GM12878 (cell line): ENCODE data around the gene RAN. TPM values are rescaled to one million over a fixed set of nuclear protein-coding genes. Genes with fewer than 3 reads are reported as not detected.
"Not testable (repeated sequence)": the region's sequence is repeated elsewhere in the genome, so short reads cannot be mapped to it uniquely, and the experiment has no call there.

Source experiments
- ATAC-seq: fragments of 200-7000 bp; cut with Tn5 transposase; 3 replicates; pipeline ENCODE4 v1.9.1; 2020; ENCODE audit warnings: mild to moderate bottlenecking, moderate library complexity
- BruUV-seq: library from RNA; stranded (reverse); fragments of 400-500 nt; replicated peaks from 2 replicates; lab custom pipeline; 2021; lab: Mats Ljungman, UMichigan
- CTCF ChIA-PET: fragments of 300-600 bp; sonication (Branson Sonifier 250); formaldehyde crosslinking; extraction: SDS; loops from one replicate; lab custom pipeline; 2021; ENCODE audit warnings: inconsistent platforms; lab: Yijun Ruan, JAX
- POLR2A ChIA-PET: fragments of 350-600 bp; formaldehyde crosslinking; extraction: SDS; loops from one replicate; lab custom pipeline; 2021; ENCODE audit warnings: inconsistent platforms; lab: Charles Lee
- RAD21 ChIA-PET: fragments of 300-600 bp; sonication (Branson Sonifier 250); formaldehyde crosslinking; loops from one replicate; lab custom pipeline; 2023; ENCODE audit warnings: antibody characterized with exemption; ENCODE audit not compliant: unreplicated experiment; lab: Charles Lee
- SMC1A ChIA-PET: fragments of 300-600 bp; sonication (Branson Sonifier 250); formaldehyde crosslinking; loops from one replicate; lab custom pipeline; 2023; ENCODE audit not compliant: unreplicated experiment, uncharacterized antibody; lab: Charles Lee
- DNase-seq: peaks from one replicate; pipeline ENCODE4 v3.0.0-alpha.2; 2011; ENCODE audit warnings: low read depth, low spot score
- FAIRE-seq: peaks from 3 replicates; lab custom pipeline; 2011; peaks lifted over from hg19 to GRCh38; lab: Jason Lieb, UNC
- H2AFZ ChIP-seq: 2 replicates; pipeline ENCODE4 v1.6.0; 2011; ENCODE audit warnings: low read depth, low read length, control low read depth; ENCODE audit not compliant: control insufficient read depth
- H3K27ac ChIP-seq: 2 replicates; pipeline ENCODE4 v1.5.1; 2011; ENCODE audit warnings: control low read depth; ENCODE audit not compliant: control insufficient read depth, insufficient read depth
- H3K27me3 ChIP-seq, 2 experiments: replicated peaks in 1 of 2; 2 replicates each; pipeline versions ENCODE4 v1.6.0 to v1.6.1; 2011; ENCODE audit warnings: low read length in 1 of 2; ENCODE audit not compliant: control insufficient read depth in 2 of 2, insufficient read depth in 2 of 2
- H3K36me3 ChIP-seq, 2 experiments: 2 replicates each; pipeline ENCODE4 v1.5.1; 2011; ENCODE audit warnings: low read length in 1 of 2; ENCODE audit not compliant: control insufficient read depth in 2 of 2, insufficient read depth in 2 of 2
- H3K4me1 ChIP-seq: 2 replicates; pipeline ENCODE4 v1.6.1; 2011; ENCODE audit warnings: mild to moderate bottlenecking, low read length, moderate library complexity, mixed read lengths; ENCODE audit not compliant: control insufficient read depth, insufficient read depth
- H3K4me2 ChIP-seq: 2 replicates; pipeline ENCODE4 v1.6.0; 2011; ENCODE audit warnings: control low read depth; ENCODE audit not compliant: control insufficient read depth, insufficient read depth
- H3K4me3 ChIP-seq: fragments of 200-600 bp; sonication (generic); 2 replicates; pipeline ENCODE4 v1.5.1; 2016
- H3K79me2 ChIP-seq: 2 replicates; pipeline ENCODE4 v1.6.0; 2011; ENCODE audit warnings: low read length; ENCODE audit not compliant: control insufficient read depth, insufficient read depth
- H3K9ac ChIP-seq: 2 replicates; pipeline ENCODE4 v1.8.0; 2011; ENCODE audit warnings: low read length, control low read depth, mixed read lengths; ENCODE audit not compliant: control insufficient read depth, insufficient read depth
- H3K9me3 ChIP-seq: replicated peaks from 3 replicates; pipeline ENCODE4 v1.5.1; 2011; ENCODE audit warnings: mild to moderate bottlenecking, low read length; ENCODE audit not compliant: control insufficient read depth, insufficient read depth
- H4K20me1 ChIP-seq: 2 replicates; pipeline ENCODE4 v1.6.0; 2011; ENCODE audit not compliant: control insufficient read depth, insufficient read depth
- ATF2 ChIP-seq: IDR thresholded peaks from 2 replicates; pipeline ENCODE4 v1.6.1; 2012; ENCODE audit warnings: low read length, inconsistent platforms
- ATF3 ChIP-seq: IDR thresholded peaks from 2 replicates; pipeline ENCODE4 v1.6.1; 2011; ENCODE audit warnings: low read depth, mild to moderate bottlenecking, low read length, moderate library complexity, borderline replicate concordance; ENCODE audit errors: extremely low read depth
- HDGF ChIP-seq: fragments of 450-650 bp; IDR thresholded peaks from 2 replicates; pipeline ENCODE4 v1.6.1; 2016; ENCODE audit warnings: antibody characterized with exemption
- IRF5 ChIP-seq: fragments of 450-650 bp; IDR thresholded peaks from 2 replicates; pipeline ENCODE4 v1.6.1; 2017; ENCODE audit warnings: borderline replicate concordance
- KLF5 ChIP-seq: fragments of 450-650 bp; IDR thresholded peaks from 2 replicates; pipeline ENCODE4 v1.6.1; 2014; ENCODE audit warnings: mild to moderate bottlenecking; ENCODE audit not compliant: partially characterized antibody
- MEF2A ChIP-seq: IDR thresholded peaks from 2 replicates; pipeline ENCODE4 v1.6.1; 2011; ENCODE audit warnings: low read depth, mild to moderate bottlenecking, low read length, moderate library complexity; ENCODE audit not compliant: insufficient read depth
- MYC ChIP-seq: IDR thresholded peaks from 2 replicates; pipeline ENCODE4 v1.6.1; 2011; ENCODE audit warnings: mild to moderate bottlenecking, low read length, moderate library complexity, inconsistent platforms; ENCODE audit not compliant: insufficient read depth, insufficient replicate concordance, insufficient read length, severe bottlenecking
- NBN ChIP-seq: fragments of 450-650 bp; IDR thresholded peaks from 2 replicates; pipeline ENCODE4 v1.6.1; 2016
- POLR2AphosphoS5 ChIP-seq: IDR thresholded peaks from 2 replicates; pipeline ENCODE4 v1.6.1; 2011; ENCODE audit warnings: mild to moderate bottlenecking, low read length, inconsistent platforms
- RCOR1 ChIP-seq: conservative IDR thresholded peaks from 2 replicates; pipeline ENCODE4 v1.6.1; 2012; ENCODE audit warnings: low read depth, low read length, improper control_type of control experiment
- SMC3 ChIP-seq: IDR thresholded peaks from 2 replicates; pipeline ENCODE4 v1.6.1; 2011; ENCODE audit warnings: low read length, improper control_type of control experiment, borderline replicate concordance
- TBL1XR1 ChIP-seq: IDR thresholded peaks from 2 replicates; pipeline ENCODE4 v1.6.1; 2012; ENCODE audit warnings: low read depth, low read length, improper control_type of control experiment
- WGBS: methylation state at CpG from one replicate; pipeline ENCODE4 v1.1.6; 2016; ENCODE audit warnings: low lambda C conversion rate; ENCODE audit not compliant: insufficient replicate concordance, insufficient coverage; ENCODE audit errors: missing lambda C conversion rate; 5-methylcytosine and 5-hydroxymethylcytosine counted together
- in situ Hi-C: fragments of 300-500 bp; cut with MboI; formaldehyde crosslinking; loops from 9 replicates; pipeline ENCODE4 v1.14.3; 2018; ENCODE audit warnings: mixed read lengths
- intact Hi-C: fragments of 100-400 bp; cut with micrococcal nuclease; formaldehyde crosslinking; loops from one replicate; pipeline ENCODE4 v1.14.2; 2022; ENCODE audit not compliant: unreplicated experiment
- polyA plus RNA-seq, 11 experiments: library from polyadenylated mRNA; depleted of rRNA in 4 of 11; unstranded in 6 of 11; stranded (reverse) in 5 of 11; fragments of >200 nt; fragmentation: Nextera tagmentation in 4 of 11; fragmentation: Illumina TruSeq in 1 of 11; extraction: Ambion mirVana in 4 of 11; extraction: Trizol in 1 of 11; gene quantifications; 1 replicate in 1 of 11; 2 replicates in 10 of 11; pipeline versions ENCODE4 v1.2.1 to v1.2.3, GENCODE V29; 2011 to 2016; ENCODE audit warnings: inconsistent platforms in 2 of 11, missing spikeins in 2 of 11, low read depth in 1 of 11
- total RNA-seq, 4 experiments: library from RNA; depleted of rRNA in 3 of 4; stranded (reverse); fragments of >200 nt in 3 of 4; fragmentation: Illumina TruSeq in 1 of 4; extraction: Trizol in 1 of 4; gene quantifications; 2 replicates each; pipeline versions ENCODE4 v1.2.1 to v1.2.3, GENCODE V29; 2013 to 2021

The RAN gene
- total and polyA plus RNA-seq, 10 of the 15 experiments (the other 5 are each of a cell fraction or from before 2014, with no cell fraction given) = 1,598 to 3,769 (median 2,845) TPM

GRCh38 chr12:130904936-130905455, 33.1 kb downstream of the RAN start:
- RAD21 ChIA-PET, H3K4me3 ChIP-seq, H3K4me2 ChIP-seq, intact Hi-C loops, H4K20me1 ChIP-seq, in situ Hi-C loops, ATAC-seq, SMC1A ChIA-PET, BruUV-seq, H3K9me3 ChIP-seq, POLR2A ChIA-PET, H3K4me1 ChIP-seq, FAIRE-seq, H2AFZ ChIP-seq, H3K9ac ChIP-seq, H3K36me3 ChIP-seq, H3K27ac ChIP-seq, DNase-seq, H3K79me2 ChIP-seq, H3K27me3 ChIP-seq, CTCF ChIA-PET: not testable (repeated sequence)
- WGBS = 81% methylated on average over 23 of the region's 31 CpGs

GRCh38 chr12:130909111-130909510, 37.2 kb downstream of the RAN start:
- Histone ChIP-seq H3K27me3 (no peaks in the 10 kb centered on the region), H3K9me3 (no peaks in the 10 kb centered on the region; the same call in 2 of the 3 replicates), H2AFZ (no peak overlapping the region), H3K4me3 (no peak overlapping the region), H3K79me2 (no peaks in the 10 kb centered on the region), H4K20me1 (no peaks in the 10 kb centered on the region), H3K4me1 (no peaks in the 10 kb centered on the region), H3K27ac (no peak overlapping the region)
- DNase-seq (no peak), FAIRE-seq (no peak), ATAC-seq (no peak)
- POLR2A ChIA-PET = no interaction called here
- WGBS = 42% methylated on average over 4 of the region's 4 CpGs
- RAD21 ChIA-PET = no interaction called here
- intact Hi-C loops = no loop called here
- no TSS peak for BruUV-seq
- TF ChIP-seq MYC (no peak), HDGF (no peak), NBN (no peak), POLR2AphosphoS5 (no peak), MEF2A (no peak), KLF5 (no peak), TBL1XR1 (no peak), ATF2 (no peak), SMC3 (no peak), IRF5 (no peak), ATF3 (no peak), RCOR1 (no peak)
- TF ChIP-seq, all 136 proteins: peak for 0
- no peak overlapping the region for H3K4me2 ChIP-seq
- ChIA-PET SMC1A (no interaction called here), CTCF (no interaction called here)
- in situ Hi-C loops = no loop called here
- no peaks in the 10 kb centered on the region for H3K36me3 ChIP-seq
- H3K9ac ChIP-seq = no peak overlapping the region
